NCI-H2227 (cell line): ENCODE data around the gene LRBA.
"Not testable (repeated sequence)": the region's sequence is repeated elsewhere in the genome, so short reads cannot be mapped to it uniquely, and the experiment has no call there.

Experiments used
- DNase-seq: peaks from one replicate; lab custom pipeline; 2025; ENCODE audit not compliant: unreplicated experiment; lab: John Stamatoyannopoulos, UW

LRBA gene

DNA sequence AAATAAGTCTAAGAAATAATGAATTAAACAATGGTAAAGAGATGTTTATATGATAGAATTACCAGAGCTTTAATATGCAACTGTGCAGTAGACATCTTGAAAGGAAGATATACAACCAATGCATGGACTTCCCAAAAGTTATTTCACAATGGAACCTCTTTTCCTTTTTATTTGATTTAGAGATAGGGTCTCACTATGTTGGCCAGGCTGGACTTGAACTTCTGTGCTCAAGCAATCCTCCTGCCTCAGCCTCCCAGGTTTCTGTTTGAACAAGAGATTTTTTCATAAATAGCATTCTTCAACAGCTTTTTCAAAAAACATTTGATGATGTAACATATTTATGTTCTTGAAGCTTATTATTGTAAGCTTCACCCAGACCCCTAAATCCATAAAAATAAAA, 72.0 kb downstream of the LRBA start:
- no peak for DNase-seq

DNA sequence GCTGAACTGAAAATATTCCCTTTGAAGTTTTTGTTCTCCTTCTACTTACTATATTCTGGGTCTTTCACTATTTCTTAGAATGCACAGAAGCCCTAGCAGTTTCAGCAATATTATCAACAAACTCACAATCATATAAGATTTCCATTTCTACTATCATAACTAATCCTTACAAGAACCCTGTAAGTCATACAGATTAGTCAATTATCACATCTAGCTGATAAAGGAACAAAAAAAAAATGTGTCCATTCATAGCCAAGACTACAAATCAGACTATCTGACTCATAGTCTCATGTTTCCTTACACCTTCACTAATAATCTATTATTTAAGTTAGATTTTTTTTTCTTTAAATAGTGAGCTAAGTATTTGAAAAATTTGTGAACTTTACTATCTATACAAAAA, 72.5 kb downstream of the LRBA start:
- no peak for DNase-seq

- no peak for DNase-seq
Observed at GRCh38 chr4:150940123-150940522, 75.0 kb downstream of the LRBA start.

- no peak for DNase-seq
Observed at GRCh38 chr4:150939530-150939929, 75.6 kb downstream of the LRBA start.

DNA sequence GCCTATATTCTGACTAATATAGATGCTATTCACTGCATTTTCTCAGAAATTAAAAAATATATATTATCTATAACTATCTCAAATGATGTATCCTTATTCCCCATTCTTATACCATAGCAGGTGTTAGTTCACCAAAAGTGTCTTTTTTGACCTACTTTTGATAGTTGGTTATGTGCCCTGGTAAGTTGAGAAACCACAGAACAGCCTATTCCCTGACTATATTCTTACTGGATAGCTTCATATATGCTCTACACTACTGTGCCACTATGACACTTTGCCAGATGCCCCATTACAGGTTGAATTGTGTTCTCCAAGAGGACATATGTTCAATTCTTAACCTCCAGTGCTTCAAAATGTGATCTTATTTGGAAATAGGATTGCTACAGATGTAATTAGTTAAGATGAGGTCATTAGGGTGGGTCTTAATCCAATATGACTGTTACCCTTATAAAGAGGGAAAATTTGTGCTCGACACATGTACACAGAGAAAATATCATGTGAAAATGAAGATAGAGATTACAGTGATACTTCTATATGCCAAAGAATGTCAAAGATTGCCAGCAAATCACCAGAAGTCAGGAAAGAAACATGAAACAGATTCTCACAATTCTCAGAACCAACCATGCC, 76.1 kb downstream of the LRBA start:
- DNase-seq = no peak

- no peak for DNase-seq
Observed at GRCh38 chr4:150938417-150938816, 76.7 kb downstream of the LRBA start.

DNA sequence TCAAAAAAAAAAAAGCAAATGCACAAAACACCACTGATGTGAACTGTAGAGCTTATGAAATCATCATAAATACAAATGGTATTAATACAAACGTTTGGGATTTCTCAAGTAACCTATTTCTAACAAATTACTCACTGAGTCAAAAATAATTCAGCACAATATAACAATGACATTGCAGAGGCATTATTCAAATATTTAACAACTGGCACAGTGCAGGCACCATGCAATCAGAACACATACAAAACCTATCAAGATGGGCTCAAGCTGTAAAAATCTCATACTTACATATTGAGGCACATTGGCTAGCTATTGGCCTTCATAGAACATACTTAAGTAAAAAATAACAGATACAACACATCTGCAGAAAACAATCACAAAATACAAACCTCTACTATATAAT, 81.1 kb downstream of the LRBA start:
- no peak for DNase-seq

GRCh38 chr4:150931796-150932195, 83.3 kb downstream of the LRBA start:
- no peak for DNase-seq

DNA sequence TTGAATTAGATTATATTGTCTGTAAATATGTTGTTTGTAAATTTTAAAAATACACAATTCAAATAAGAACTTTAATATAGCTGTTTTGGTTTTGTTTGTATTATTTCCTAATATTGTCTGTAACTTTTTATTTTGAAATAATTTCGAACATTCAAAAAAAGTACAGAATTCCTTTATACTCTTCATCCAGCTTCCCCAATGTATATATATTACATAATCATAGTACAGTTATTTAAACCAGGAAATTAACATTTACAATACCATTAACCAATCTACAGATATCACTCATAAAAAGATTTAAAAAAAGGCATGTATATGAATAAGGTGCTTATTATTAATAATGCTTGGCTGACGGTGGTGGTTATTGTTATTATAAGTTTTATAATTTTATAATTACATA, 84.1 kb downstream of the LRBA start:
- DNase-seq = no peak

DNA sequence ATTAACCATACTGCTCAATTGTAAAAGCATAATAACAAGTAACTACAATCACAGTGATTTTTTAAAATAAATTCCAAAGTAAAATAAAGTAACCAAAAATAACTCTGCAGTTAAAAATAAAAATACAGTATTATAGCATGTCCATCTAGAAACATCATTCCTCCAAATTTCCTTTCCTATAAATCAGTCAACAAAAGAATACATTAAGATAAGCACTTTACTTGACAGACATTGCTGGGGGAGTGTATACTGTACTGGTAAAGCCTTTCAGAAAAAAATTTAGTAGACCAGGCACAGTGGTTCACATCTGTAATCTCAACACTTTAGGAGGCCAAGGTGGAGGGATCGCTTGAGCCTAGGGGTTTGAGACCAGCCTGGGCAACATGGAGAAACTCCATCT, 91.1 kb downstream of the LRBA start:
- DNase-seq = no peak

DNA sequence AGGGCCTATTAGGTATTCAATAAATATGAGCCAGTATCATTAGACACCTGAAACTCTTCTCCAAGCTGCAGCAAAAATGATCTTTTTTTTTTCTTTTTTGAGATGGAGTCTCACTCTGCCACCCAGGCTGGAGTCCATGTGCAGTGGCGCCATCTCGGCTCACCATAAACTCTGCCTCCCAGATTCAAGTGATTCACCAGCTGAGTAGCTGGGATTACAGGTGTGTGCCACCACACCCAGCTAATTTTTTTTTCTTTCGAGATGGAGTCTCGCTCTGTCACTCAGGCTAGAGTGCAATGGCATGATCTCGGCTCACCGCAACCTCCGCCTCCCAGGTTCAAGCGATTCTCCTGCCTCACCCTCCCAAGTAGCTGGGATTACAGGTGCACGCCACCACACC, 93.6 kb downstream of the LRBA start:
- not testable (repeated sequence) for DNase-seq

GRCh38 chr4:150918562-150918961, 96.5 kb downstream of the LRBA start:
- DNase-seq = not testable (repeated sequence)

GRCh38 chr4:150911326-150911725, 103.8 kb downstream of the LRBA start:
- DNase-seq = no peak

DNA sequence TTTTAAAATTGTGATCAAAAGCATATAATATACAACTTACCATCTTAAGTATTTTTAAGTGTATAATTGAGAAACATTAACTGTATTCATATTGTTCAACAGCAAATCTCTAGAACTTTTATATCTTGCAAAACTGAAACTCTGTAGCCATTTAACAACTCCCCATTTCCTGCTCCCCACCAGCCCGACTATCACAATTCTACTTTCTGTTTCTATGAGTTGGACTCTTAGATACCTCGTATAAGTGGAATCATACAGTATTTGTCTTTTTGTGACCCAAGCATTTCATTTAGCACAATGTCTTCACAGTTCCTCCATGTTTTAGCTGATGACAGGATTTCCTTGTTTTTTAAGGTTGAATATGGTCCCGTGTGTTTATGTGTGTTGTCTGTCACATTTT, 106.0 kb downstream of the LRBA start:
- no peak for DNase-seq

GRCh38 chr4:150906987-150907633, 108.0 kb downstream of the LRBA start:
- DNase-seq = no peak

DNA sequence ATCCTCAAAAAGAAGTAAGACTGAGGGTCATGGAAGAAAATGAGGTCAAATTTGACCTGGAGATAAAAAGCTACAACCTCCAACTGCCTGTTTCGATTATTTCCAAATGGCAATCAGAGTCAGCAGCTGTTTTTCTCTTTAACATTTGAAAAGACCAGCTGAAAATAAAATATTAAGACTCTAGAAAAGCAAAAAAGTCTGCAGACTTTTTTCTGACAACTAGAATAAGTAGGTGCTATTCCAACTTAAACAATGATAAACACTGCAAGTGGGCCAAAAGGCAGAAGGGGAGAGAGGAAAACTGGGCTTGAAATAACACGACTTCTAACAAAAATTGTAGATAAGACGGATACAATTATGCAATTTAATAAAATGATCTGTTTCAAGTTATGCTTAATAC, 110.4 kb downstream of the LRBA start:
- no peak for DNase-seq

GRCh38 chr4:150903603-150904002, 111.5 kb downstream of the LRBA start:
- DNase-seq = no peak

DNA sequence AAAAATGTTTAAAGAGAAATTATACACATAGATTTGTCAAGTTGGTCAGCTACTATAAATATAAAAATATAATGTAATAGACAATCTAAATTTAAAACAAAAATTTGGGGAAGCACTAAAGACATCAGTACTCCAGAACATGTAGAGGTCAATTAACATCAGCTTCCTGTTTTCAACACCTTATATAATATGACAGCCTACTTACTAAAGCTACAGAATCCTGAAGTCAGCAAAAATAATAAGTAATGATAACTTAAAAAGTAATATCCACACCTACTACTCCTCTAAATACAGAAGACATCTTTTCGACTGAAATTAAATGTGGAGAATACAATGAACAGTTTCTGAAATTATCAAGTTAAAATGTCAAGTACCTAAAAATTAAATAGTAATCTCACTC, 118.6 kb downstream of the LRBA start:
- no peak for DNase-seq

- DNase-seq = no peak
Observed at GRCh38 chr4:150890246-150890645, 124.8 kb downstream of the LRBA start.

GRCh38 chr4:150889306-150889705, 125.8 kb downstream of the LRBA start:
- no peak for DNase-seq

DNA sequence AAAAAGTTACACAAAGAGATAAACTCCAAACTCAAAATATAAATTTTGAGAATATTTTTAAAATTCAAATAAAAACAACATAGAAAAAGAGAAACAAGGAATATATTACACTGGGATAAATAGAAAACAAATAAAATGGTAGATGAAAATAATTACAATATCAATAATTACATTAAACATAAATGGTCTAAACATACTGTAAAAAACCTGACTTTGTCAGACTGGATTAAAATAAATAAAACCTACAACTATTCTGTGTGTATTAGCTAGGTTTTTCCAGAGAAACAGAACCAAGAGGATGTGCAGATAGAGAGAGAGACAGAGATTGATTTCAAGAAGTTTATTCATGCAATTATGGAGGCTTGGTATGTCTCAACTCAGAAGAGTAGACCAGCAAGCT, 126.5 kb downstream of the LRBA start:
- DNase-seq = no peak

DNA sequence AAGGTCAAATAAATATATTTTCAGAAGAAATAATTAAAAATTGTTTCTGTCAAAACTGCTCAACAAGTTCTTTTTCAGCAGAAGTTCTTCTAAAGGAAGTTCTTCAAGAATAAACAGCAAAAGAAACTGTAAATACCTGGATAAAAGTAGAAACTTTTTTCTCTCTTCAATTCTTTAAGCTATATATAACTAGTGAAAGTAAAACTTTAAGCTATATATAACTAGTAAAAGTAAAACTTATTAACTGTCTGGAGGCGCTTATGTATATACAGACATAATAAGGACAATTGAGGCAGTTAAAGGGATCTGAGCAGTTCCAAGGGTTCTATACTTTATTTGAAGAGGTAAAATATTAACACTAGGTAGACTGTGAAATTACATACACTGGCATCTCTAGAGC, 126.9 kb downstream of the LRBA start:
- no peak for DNase-seq

- DNase-seq = no peak
Observed at GRCh38 chr4:150886597-150886996, 128.5 kb downstream of the LRBA start.
